CD4-positive, alpha-beta memory T cell (primary cell): ENCODE data around the gene CLTC. TPM values are rescaled to one million over a fixed set of nuclear protein-coding genes. Genes with fewer than 3 reads are reported as not detected.
A peak's percentile ranks its signal among the peaks of the same experiment; 100 is the strongest.

Experiments used
- CTCF ChIA-PET: fragments of 350-600 bp; sonication (Branson Sonifier 250); formaldehyde crosslinking; loops from one replicate; lab custom pipeline; 2021; ENCODE audit warnings: inconsistent platforms; ENCODE audit not compliant: partially characterized antibody; lab: Charles Lee
- POLR2A ChIA-PET: fragments of 350-600 bp; sonication (Branson Sonifier 250); formaldehyde crosslinking; loops from one replicate; lab custom pipeline; 2021; ENCODE audit not compliant: partially characterized antibody; lab: Charles Lee
- DNase-seq, 5 donors: peaks; one replicate each; pipeline versions ENCODE4 v3.0.0 to v3.0.0-alpha.2; 2020 to 2022; ENCODE audit warnings: mixed read lengths in 1 of 5
- H3K27ac ChIP-seq: one replicate; pipeline ENCODE4 v1.7.0; 2013; ENCODE audit warnings: low read depth, low read length
- H3K27me3 ChIP-seq: 2 replicates; pipeline ENCODE4 v1.7.0; 2013; ENCODE audit warnings: mild to moderate bottlenecking, low read length, moderate library complexity; ENCODE audit not compliant: insufficient read depth
- H3K36me3 ChIP-seq: 2 replicates; pipeline ENCODE4 v1.7.0; 2013; ENCODE audit warnings: mild to moderate bottlenecking, low read length, moderate library complexity; ENCODE audit not compliant: insufficient read depth
- H3K4me1 ChIP-seq: 2 replicates; pipeline ENCODE4 v1.7.0; 2013; ENCODE audit warnings: mild to moderate bottlenecking, low read length, moderate library complexity; ENCODE audit not compliant: insufficient read depth
- H3K4me3 ChIP-seq, 2 donors: one replicate each; pipeline ENCODE4 v1.7.0; 2013; ENCODE audit warnings: low read length in 2 of 2, mild to moderate bottlenecking in 1 of 2
- H3K9me3 ChIP-seq, 2 donors: one replicate each; pipeline ENCODE4 v1.7.0; 2013; ENCODE audit warnings: low read length in 2 of 2, control low read depth in 1 of 2; ENCODE audit not compliant: control insufficient read depth in 1 of 2
- H3K27ac Mint-ChIP-seq, 7 donors: one replicate each; pipeline ENCODE4 v1.8.0; 2020 to 2021; ENCODE audit warnings: mixed read lengths in 7 of 7, mild to moderate bottlenecking in 6 of 7, inconsistent platforms in 3 of 7, moderate library complexity in 3 of 7
- H3K27me3 Mint-ChIP-seq, 2 donors: one replicate each; pipeline ENCODE4 v1.8.0; 2020 to 2021; ENCODE audit warnings: mixed read lengths in 2 of 2
- H3K36me3 Mint-ChIP-seq, 2 donors: one replicate each; pipeline ENCODE4 v1.8.0; 2020 to 2021; ENCODE audit warnings: mixed read lengths in 2 of 2, inconsistent platforms in 1 of 2, mild to moderate bottlenecking in 1 of 2
- H3K4me1 Mint-ChIP-seq, 4 donors: one replicate each; pipeline ENCODE4 v1.8.0; 2020 to 2021; ENCODE audit warnings: mixed read lengths in 4 of 4, mild to moderate bottlenecking in 1 of 4
- H3K4me3 Mint-ChIP-seq, 8 donors: one replicate each; pipeline ENCODE4 v1.8.0; 2020 to 2021; ENCODE audit warnings: mixed read lengths in 8 of 8, mild to moderate bottlenecking in 7 of 8, moderate library complexity in 6 of 8, inconsistent platforms in 3 of 8
- H3K9me3 Mint-ChIP-seq, 8 donors: one replicate each; pipeline ENCODE4 v1.8.0; 2020 to 2021; ENCODE audit warnings: mixed read lengths in 8 of 8, mild to moderate bottlenecking in 5 of 8, inconsistent platforms in 3 of 8, moderate library complexity in 1 of 8
- intact Hi-C: fragments of 100-400 bp; cut with micrococcal nuclease; formaldehyde crosslinking; loops from one replicate; pipeline ENCODE4 v1.15.1; 2023
- polyA plus RNA-seq, 2 donors: library from polyadenylated mRNA; unstranded; fragments of 300-500 nt; fragmentation: Illumina TruSeq; gene quantifications; one replicate each; pipeline ENCODE4 v1.2.3, GENCODE V29; 2021
- total RNA-seq, 2 experiments: library from RNA; stranded (reverse); gene quantifications; one replicate each; pipeline ENCODE4 v1.2.3, GENCODE V29; 2021

CLTC gene
- total and polyA plus RNA-seq, 4 experiments from 2014 or later: 27.0 to 118 (median 84.8) TPM

- H3K9me3 Mint-ChIP-seq: peaks cover 0 to 5% (median 0%) of the 10 kb centered on the region in 8 donors
- Histone ChIP-seq H3K27me3 (no peaks in the 10 kb centered on the region), H3K36me3 (no peaks in the 10 kb centered on the region), H3K9me3 (no peaks in the 10 kb centered on the region), H3K27ac (peak overlapping the region; percentile 96), H3K4me1 (peaks cover 57% of the 10 kb centered on the region), H3K4me3 (peak overlapping the region; percentile 89 to 98)
- H3K27ac Mint-ChIP-seq: peak overlapping the region; percentile 97 to 99 (median 99)
- POLR2A ChIA-PET: interaction anchor here (0.6 to 4.7 kb wide), 14 partner anchors 14 to 400 kb away, joined by 3 to 62 read pairs (median 6); partner anchors contain the start of genes DHX40, GDPD1, PTRH2 and RNFT1
- H3K4me1 Mint-ChIP-seq: peaks cover 33 to 76% (median 49%) of the 10 kb centered on the region in 4 donors
- DNase-seq: peak; percentile 32 to 76 (median 40)
- peak overlapping the region; percentile 92 to 99 (median 97) for H3K4me3 Mint-ChIP-seq
- CTCF ChIA-PET: interaction anchor here (0.9 to 1.4 kb wide), 3 partner anchors 17 to 22 kb away, joined by 3 to 4 read pairs (median 3); no protein-coding TSS in a partner anchor
- intact Hi-C loops: no loop called here
- peaks cover 0 to 37% of the 10 kb centered on the region in 2 donors for H3K36me3 Mint-ChIP-seq
- H3K27me3 Mint-ChIP-seq: no peaks in the 10 kb centered on the region
Measured at GRCh38 chr17:59620518-59621259, 994 bp downstream of the CLTC start.

GRCh38 chr17:59621771-59622170 is 2.1 kb downstream of the CLTC start:
- Histone ChIP-seq H3K4me1 (peaks cover 68% of the 10 kb centered on the region), H3K9me3 (no peaks in the 10 kb centered on the region), H3K36me3 (no peaks in the 10 kb centered on the region), H3K27ac (peak overlapping the region; percentile 96), H3K27me3 (no peaks in the 10 kb centered on the region), H3K4me3 (no peak overlapping the region)
- H3K4me1 Mint-ChIP-seq: peaks cover 41 to 85% (median 56%) of the 10 kb centered on the region in 4 donors
- peaks cover 0 to 37% of the 10 kb centered on the region in 2 donors for H3K36me3 Mint-ChIP-seq
- H3K27ac Mint-ChIP-seq: peak overlapping the region in 6 of 7 donors; percentile 66 to 99 (median 78)
- H3K9me3 Mint-ChIP-seq: peaks cover 0 to 5% (median 0%) of the 10 kb centered on the region in 8 donors
- ChIA-PET POLR2A (interaction anchor here (1.2 kb wide), 1 partner anchor 85 kb away, joined by 3 read pairs; the partner anchor contains the start of genes PTRH2 and VMP1), CTCF (interaction anchor here (0.9 kb wide), 1 partner anchor 20 kb away, joined by 3 read pairs; no protein-coding TSS in a partner anchor)
- H3K4me3 Mint-ChIP-seq: peak overlapping the region; percentile 55 to 99 (median 96)
- H3K27me3 Mint-ChIP-seq: no peaks in the 10 kb centered on the region
- no peak for DNase-seq
- intact Hi-C loops: no loop called here

GRCh38 chr17:59623151-59623550 is 3.5 kb downstream of the CLTC start:
- Histone ChIP-seq H3K4me1 (peaks cover 76% of the 10 kb centered on the region), H3K4me3 (no peak overlapping the region), H3K27me3 (no peaks in the 10 kb centered on the region), H3K36me3 (no peaks in the 10 kb centered on the region), H3K9me3 (no peaks in the 10 kb centered on the region), H3K27ac (no peak overlapping the region)
- H3K4me1 Mint-ChIP-seq: peaks cover 43 to 94% (median 59%) of the 10 kb centered on the region in 4 donors
- intact Hi-C loops: no loop called here
- H3K9me3 Mint-ChIP-seq: peaks cover 0 to 5% (median 0%) of the 10 kb centered on the region in 8 donors
- POLR2A ChIA-PET: interaction anchor here (0.8 to 1.5 kb wide), 3 partner anchors 9 to 58 kb away, joined by 3 read pairs; partner anchors contain the start of gene DHX40
- no peaks in the 10 kb centered on the region for H3K27me3 Mint-ChIP-seq
- CTCF ChIA-PET: interaction anchor here (1.6 kb wide), 1 partner anchor 19 kb away, joined by 4 read pairs; no protein-coding TSS in a partner anchor
- no peak for DNase-seq
- H3K4me3 Mint-ChIP-seq: peak overlapping the region in 6 of 8 donors; percentile 4 to 97 (median 78)
- H3K27ac Mint-ChIP-seq: peak overlapping the region in 3 of 7 donors; percentile 13 to 99 (median 82)
- H3K36me3 Mint-ChIP-seq: peaks cover 0 to 38% of the 10 kb centered on the region in 2 donors

- Histone ChIP-seq H3K9me3 (no peaks in the 10 kb centered on the region), H3K4me1 (peaks cover 94% of the 10 kb centered on the region), H3K27ac (no peak overlapping the region), H3K27me3 (no peaks in the 10 kb centered on the region), H3K36me3 (no peaks in the 10 kb centered on the region), H3K4me3 (no peak overlapping the region)
- CTCF ChIA-PET: interaction anchor here (0.9 kb wide), 1 partner anchor 10 kb away, joined by 3 read pairs; no protein-coding TSS in a partner anchor
- H3K27ac Mint-ChIP-seq: no peak overlapping the region
- peaks cover 54 to 91% (median 70%) of the 10 kb centered on the region in 4 donors for H3K4me1 Mint-ChIP-seq
- no peak for DNase-seq
- peaks cover 7 to 27% of the 10 kb centered on the region in 2 donors for H3K36me3 Mint-ChIP-seq
- peak overlapping the region in 1 of 8 donors; percentile 7 for H3K4me3 Mint-ChIP-seq
- POLR2A ChIA-PET: interaction anchor here (1.0 kb wide), 1 partner anchor 9 kb away, joined by 4 read pairs; no protein-coding TSS in a partner anchor
- intact Hi-C loops: no loop called here
- no peaks in the 10 kb centered on the region for H3K27me3 Mint-ChIP-seq
- no peaks in the 10 kb centered on the region for H3K9me3 Mint-ChIP-seq
Measured at GRCh38 chr17:59626756-59627155, 7.1 kb downstream of the CLTC start.

- no peak for DNase-seq
- intact Hi-C loops: no loop called here
- Mint-ChIP-seq H3K4me3 (peak overlapping the region in 1 of 8 donors; percentile 30), H3K27me3 (no peaks in the 10 kb centered on the region), H3K27ac (peak overlapping the region in 1 of 7 donors; percentile 12), H3K4me1 (peaks cover 50 to 86% (median 68%) of the 10 kb centered on the region in 4 donors), H3K9me3 (no peaks in the 10 kb centered on the region), H3K36me3 (peaks cover 7 to 26% of the 10 kb centered on the region in 2 donors)
- no peak overlapping the region for H3K4me3 ChIP-seq
- POLR2A ChIA-PET: interaction anchor here (1.1 kb wide), 1 partner anchor 8 kb away, joined by 3 read pairs; the partner anchor contains the start of gene CLTC
- H3K27ac ChIP-seq: no peak overlapping the region
- H3K4me1 ChIP-seq: peaks cover 93% of the 10 kb centered on the region
- no peaks in the 10 kb centered on the region for H3K27me3 ChIP-seq
- CTCF ChIA-PET: interaction anchor here (0.9 kb wide), 1 partner anchor 16 kb away, joined by 3 read pairs; no protein-coding TSS in a partner anchor
- no peaks in the 10 kb centered on the region for H3K36me3 ChIP-seq
- H3K9me3 ChIP-seq: no peaks in the 10 kb centered on the region
Measured at GRCh38 chr17:59627274-59627673, 7.6 kb downstream of the CLTC start.

- no peaks in the 10 kb centered on the region for H3K27me3 Mint-ChIP-seq
- POLR2A ChIA-PET: interaction anchor here (1.1 kb wide), 1 partner anchor 8 kb away, joined by 3 read pairs; the partner anchor contains the start of gene CLTC
- intact Hi-C loops: no loop called here
- H3K36me3 Mint-ChIP-seq: peaks cover 7 to 29% of the 10 kb centered on the region in 2 donors
- H3K4me1 Mint-ChIP-seq: peaks cover 48 to 86% (median 69%) of the 10 kb centered on the region in 4 donors
- no peak for DNase-seq
- Histone ChIP-seq H3K36me3 (no peaks in the 10 kb centered on the region), H3K4me3 (no peak overlapping the region), H3K27me3 (no peaks in the 10 kb centered on the region), H3K9me3 (no peaks in the 10 kb centered on the region), H3K4me1 (peaks cover 93% of the 10 kb centered on the region), H3K27ac (no peak overlapping the region)
- no peaks in the 10 kb centered on the region for H3K9me3 Mint-ChIP-seq
- peak overlapping the region in 3 of 8 donors; percentile 0 to 62 (median 0) for H3K4me3 Mint-ChIP-seq
- H3K27ac Mint-ChIP-seq: peak overlapping the region in 4 of 7 donors; percentile 12 to 60 (median 39)
- CTCF ChIA-PET: interaction anchor here (0.9 kb wide), 1 partner anchor 15 kb away, joined by 3 read pairs; no protein-coding TSS in a partner anchor
Measured at GRCh38 chr17:59627770-59628171, 8.1 kb downstream of the CLTC start.
